Left hindlimb (tissue), 1 donor: ENCODE data around the gene F8.

Source experiments
- DNase-seq: peaks from one replicate; pipeline ENCODE4 v3.0.0-alpha.2; 2018

The F8 gene

GRCh38 chrX:155022585-155022984 is at the start of gene F8:
TSS of gene F8 (minus strand) at chrX:155022723. CDS start at chrX:155022552, 171 bp downstream.
- no peak for DNase-seq

GRCh38 chrX:155071694-155072280 is 49.3 kb upstream of the F8 start:
- no peak for DNase-seq

GRCh38 chrX:155070975-155071693 is 48.6 kb upstream of the F8 start, which contains the start of the genes BRCC3, CMC4 and MTCP1:
TSS of gene BRCC3 (plus strand) at chrX:155071508. CDS start at chrX:155071528, 20 bp downstream.
TSS of gene CMC4 (minus strand) at chrX:155071136. CDS start at chrX:155064023, 7,113 bp downstream.
TSS of gene MTCP1 (minus strand) at chrX:155071136. CDS start at chrX:155066010, 5,126 bp downstream.
- DNase-seq: peak; percentile 84

- no peak for DNase-seq
These were observed 48.1 kb upstream of the F8 start for GRCh38 chrX:155070663-155070974.

GRCh38 chrX:155070038-155070437 is 47.5 kb upstream of the F8 start:
- no peak for DNase-seq

- no peak for DNase-seq
These were observed 46.9 kb upstream of the F8 start for GRCh38 chrX:155069414-155069813.

GRCh38 chrX:155068165-155068564 is 45.6 kb upstream of the F8 start:
- no peak for DNase-seq

- DNase-seq: no peak
These were observed 42.7 kb upstream of the F8 start for GRCh38 chrX:155065035-155065734.

- no peak for DNase-seq
These were observed 39.2 kb upstream of the F8 start for GRCh38 chrX:155061760-155062159.

- peak; percentile 59 for DNase-seq
These were observed 34.6 kb upstream of the F8 start for GRCh38 chrX:155056877-155057792.

- no peak for DNase-seq
These were observed 33.9 kb upstream of the F8 start for GRCh38 chrX:155056471-155056870.

- DNase-seq: no peak
These were observed 33.0 kb upstream of the F8 start for GRCh38 chrX:155055494-155055893.

- no peak for DNase-seq
These were observed 31.7 kb upstream of the F8 start for GRCh38 chrX:155054255-155054654.

GRCh38 chrX:155053656-155054055 is 31.1 kb upstream of the F8 start:
- no peak for DNase-seq

GRCh38 chrX:155052738-155053498 is 30.4 kb upstream of the F8 start:
- DNase-seq: no peak

- DNase-seq: peak; percentile 35
These were observed 26.6 kb upstream of the F8 start for GRCh38 chrX:155048977-155049619.

GRCh38 chrX:155046811-155047528 is 24.4 kb upstream of the F8 start:
- no peak for DNase-seq

GRCh38 chrX:155046129-155046810 is 23.7 kb upstream of the F8 start:
- no peak for DNase-seq

GRCh38 chrX:155035688-155036087 is 13.2 kb upstream of the F8 start:
- no peak for DNase-seq

GRCh38 chrX:155031657-155032056 is 9.1 kb upstream of the F8 start:
- DNase-seq: no peak
